ENCODE data around the gene RANBP1. TPM values are rescaled to one million over a fixed set of nuclear protein-coding genes. Genes with fewer than 3 reads are reported as not detected.

Gene RANBP1
- total and polyA plus RNA-seq, 9 of the 15 experiments (the other 6 are each of a cell fraction or from before 2014, with no cell fraction given), result 162 to 2,891 (median 1,289) TPM

DNA sequence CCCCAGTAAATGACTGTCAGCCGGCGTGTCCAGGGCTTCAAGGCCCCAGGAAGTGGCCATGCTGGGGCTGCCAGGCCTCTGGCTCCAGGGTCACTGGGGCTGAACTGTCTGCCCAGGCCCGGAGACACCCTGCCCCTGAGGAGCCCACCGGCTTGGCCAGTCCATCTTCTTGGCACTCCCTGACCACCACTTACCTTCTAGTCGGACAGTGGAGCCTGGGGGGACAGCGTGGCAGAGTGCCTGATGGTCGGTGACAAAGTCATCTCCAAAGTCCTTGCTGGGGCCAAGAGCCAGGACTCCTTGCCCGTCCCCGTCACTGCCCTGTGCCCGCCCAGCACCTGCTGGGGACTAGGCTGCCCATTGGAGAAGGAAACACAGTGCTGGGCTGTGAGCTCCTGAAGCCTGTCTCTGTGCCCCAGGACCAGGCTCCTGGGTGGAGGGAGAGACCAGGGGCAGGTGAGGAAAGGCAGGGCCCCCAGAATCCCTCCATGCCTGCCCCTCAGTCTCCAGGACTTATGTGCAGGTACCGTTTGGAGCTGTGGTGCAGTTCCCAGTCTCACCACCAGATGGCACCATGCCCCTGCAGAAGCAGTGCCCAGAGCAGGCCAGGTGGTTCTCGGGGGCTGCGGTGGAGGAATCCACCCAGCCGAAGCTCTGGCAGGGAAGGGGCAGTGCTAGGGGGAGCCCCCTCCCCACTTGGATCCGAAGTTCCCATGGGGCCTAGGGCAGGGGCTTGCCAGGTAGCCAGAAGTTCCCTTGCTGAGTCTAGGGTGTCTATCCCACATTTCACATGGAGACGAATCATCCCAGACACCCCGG lies 40.9 kb downstream of the RANBP1 start (continued):
- TF ChIP-seq CHD7 (IDR thresholded peaks at IDR 0.05; ENCODE audit: low read depth, low read length) (peak; percentile 54), E2F4 (CRISPR knock-in tag; IDR thresholded peaks at IDR 0.05; ENCODE audit: low read depth) (0 out of 2 replicates have a peak, but pooled peaks have one; percentile 49), RFX7 (CRISPR knock-in tag; IDR thresholded peaks at IDR 0.05) (peak; percentile 86; the same call in 1 of the 2 replicates), ETV6 (IDR thresholded peaks at IDR 0.05; ENCODE audit: borderline replicate concordance in 1 of 2, low read depth in 2 of 2, low read length in 1 of 2) (no peak; a peak in 1 of 4 replicates), ETV6 (CRISPR knock-in tag; IDR thresholded peaks at IDR 0.05; ENCODE audit: borderline replicate concordance) (peak; percentile 78; the same call in 1 of the 2 replicates), ZBTB12 (CRISPR knock-in tag; IDR thresholded peaks at IDR 0.05) (no peak), POLR2AphosphoS2 (IDR thresholded peaks at IDR 0.05; ENCODE audit: low read length) (no peak), ELF4 (CRISPR knock-in tag; IDR thresholded peaks at IDR 0.05) (peak; percentile 83), NFXL1 (CRISPR knock-in tag; IDR thresholded peaks at IDR 0.05) (no peak), CAMTA2 (CRISPR knock-in tag; conservative IDR thresholded peaks at IDR 0.05) (0 out of 2 replicates have a peak, but pooled peaks have one; percentile 85)

Data from K562 (cell line).